ENCODE data around the gene FAM227B.
A peak's percentile ranks its signal among the peaks of the same experiment; 100 is the strongest.
"Not testable (repeated sequence)": the region's sequence is repeated elsewhere in the genome, so short reads cannot be mapped to it uniquely, and the experiment has no call there.

Gene FAM227B

GRCh38 chr15:49619226-49619625, 1.4 kb downstream of the FAM227B start:
- TF ChIP-seq CTCF (IDR thresholded peaks at IDR 0.05), result no peak
- Histone ChIP-seq H3K27ac (peak overlapping the region in 1 of 2 donors; percentile 90), H3K4me3 (no peak overlapping the region)
- DNase-seq (ENCODE audit: low spot score), result no peak

DNA sequence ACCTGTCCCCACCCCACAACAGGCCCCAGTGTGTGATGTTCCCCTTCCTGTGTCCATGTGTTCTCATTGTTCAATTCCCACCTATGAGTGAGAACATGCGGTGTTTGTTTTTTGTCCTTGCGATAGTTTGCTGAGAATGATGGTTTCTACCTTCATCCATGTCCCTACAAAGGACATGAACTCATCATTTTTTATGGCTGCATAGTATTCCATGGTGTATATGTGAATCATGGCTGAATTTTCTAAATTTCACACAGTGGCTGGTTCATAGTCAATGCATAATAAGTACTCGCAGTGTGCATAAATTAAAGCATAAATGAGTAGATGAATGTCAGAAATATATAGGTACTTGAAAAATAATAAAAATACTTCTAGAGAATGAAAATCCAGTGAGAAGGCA, 8.4 kb downstream of the FAM227B start:
- not testable (repeated sequence) for H3K27ac ChIP-seq; DNase-seq (ENCODE audit: low spot score); H3K4me3 ChIP-seq

DNA sequence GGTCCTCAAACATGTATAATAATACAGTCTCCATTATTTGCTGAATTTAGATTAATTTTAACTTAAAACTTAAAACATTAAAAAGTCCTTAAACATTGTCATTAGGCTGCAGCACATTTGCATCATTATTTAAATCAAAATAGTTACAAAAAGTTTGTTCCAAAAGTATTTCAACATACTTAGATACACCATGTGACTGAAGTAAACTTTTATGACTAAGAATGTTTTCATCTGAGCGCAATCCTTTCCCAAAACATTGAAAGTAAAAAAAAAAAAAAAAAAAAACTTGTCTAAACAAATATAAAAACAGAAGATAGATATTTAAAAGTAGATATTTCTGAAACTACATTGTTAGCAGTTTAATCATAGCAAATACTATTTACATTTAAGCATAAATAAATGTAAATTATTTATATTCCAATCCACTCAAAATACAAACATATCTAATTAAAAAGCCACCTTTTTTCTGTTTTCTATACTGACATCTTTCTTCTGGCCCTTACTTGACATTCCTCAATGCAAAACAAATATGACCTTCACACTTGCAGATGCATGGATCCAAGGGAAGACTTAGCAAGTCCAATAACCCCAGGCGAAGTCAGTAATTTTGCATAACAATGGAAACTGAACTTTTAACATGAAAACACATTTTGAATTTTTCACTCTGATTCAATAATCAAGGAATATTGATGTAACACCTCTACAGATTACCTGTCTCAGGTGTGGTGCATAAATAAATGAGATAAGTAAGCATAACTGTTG, 10.3 kb downstream of the FAM227B start:
- Histone ChIP-seq H3K4me3 (no peak overlapping the region), H3K27ac (no peak overlapping the region)
- no peak for TF ChIP-seq CTCF (IDR thresholded peaks at IDR 0.05)
- DNase-seq (ENCODE audit: low spot score), result no peak

DNA sequence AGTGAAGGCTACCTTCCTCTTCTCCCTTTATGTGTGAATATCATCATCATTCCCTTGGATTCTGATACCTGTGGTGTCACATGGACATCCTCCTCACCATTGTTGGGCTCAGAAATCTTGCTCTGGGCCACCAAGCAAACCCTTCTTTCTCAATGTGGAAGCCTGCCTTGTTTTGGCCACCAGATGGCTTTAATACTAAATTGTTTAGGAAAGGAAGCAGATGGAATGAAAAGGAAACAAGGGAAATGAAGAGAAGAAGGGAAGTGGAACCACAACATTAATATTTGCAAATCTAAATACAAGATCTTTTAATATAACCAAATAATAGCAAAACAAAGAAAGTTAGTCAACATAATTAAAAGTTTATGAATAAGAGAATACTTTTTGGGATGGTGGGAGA, 14.0 kb downstream of the FAM227B start:
- DNase-seq (ENCODE audit: low spot score), result no peak
- Histone ChIP-seq H3K27ac (no peak overlapping the region), H3K4me3 (no peak overlapping the region)
- TF ChIP-seq CTCF (IDR thresholded peaks at IDR 0.05), result no peak

DNA sequence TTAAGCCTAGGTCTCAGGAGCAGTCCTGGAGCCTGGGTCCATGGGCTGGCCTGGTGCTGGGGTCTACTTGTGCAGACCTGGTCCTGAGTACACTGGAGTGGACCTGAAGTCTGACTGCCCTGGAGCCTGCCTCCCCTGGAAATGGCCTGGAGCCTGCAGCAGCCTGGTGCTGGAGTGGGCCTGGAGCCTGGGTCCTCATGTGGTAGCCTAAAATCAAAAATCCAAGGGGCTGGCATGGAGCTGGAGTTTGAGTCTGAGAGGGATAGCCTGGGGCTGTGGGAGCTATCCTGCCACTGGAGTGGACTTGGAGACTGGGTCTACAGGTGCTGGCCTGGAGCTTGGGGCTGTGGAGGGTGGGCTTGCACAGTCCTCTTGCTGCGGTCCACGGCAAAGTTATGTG, 15.0 kb downstream of the FAM227B start:
- Histone ChIP-seq H3K27ac (no peak overlapping the region), H3K4me3 (no peak overlapping the region)
- TF ChIP-seq CTCF (IDR thresholded peaks at IDR 0.05), result no peak
- DNase-seq (ENCODE audit: low spot score), result no peak

DNA sequence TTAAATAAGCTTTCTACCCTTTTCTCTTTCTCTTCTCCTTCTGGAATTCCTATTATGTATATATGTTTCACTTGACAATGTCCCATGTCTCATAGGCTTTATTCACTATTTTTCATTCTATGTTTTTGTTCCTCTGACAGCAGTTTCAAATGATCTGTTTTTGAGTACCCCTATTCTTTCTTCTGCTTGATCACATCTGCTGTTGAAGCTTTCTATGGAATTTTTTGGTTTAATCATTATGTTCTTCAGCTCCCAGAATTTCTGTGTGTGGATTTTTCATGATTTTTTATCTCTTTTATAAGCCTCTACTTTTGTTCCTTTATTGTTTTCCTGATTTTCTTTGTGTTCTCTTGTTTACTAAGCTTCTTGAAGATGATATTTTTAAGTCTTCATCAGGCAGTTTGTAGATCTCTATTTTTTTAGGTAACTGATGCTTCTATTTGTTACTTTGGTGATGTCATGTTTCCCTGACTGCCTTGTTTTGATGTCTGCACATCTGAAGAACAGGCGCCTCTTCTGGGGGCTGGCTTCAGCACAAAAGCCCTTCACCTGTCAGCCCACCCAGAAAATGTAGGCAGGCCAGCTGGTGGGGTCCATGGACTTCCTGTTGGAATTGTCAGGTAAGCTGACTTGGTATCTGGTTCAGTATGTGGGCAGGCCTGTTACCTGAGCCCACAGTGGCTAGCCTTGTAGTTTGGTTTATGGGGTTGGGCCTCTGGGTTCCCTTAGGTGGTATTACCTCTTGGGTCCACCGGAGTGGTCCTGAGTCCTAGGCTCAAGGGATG, 15.8 kb downstream of the FAM227B start:
- TF ChIP-seq CTCF (IDR thresholded peaks at IDR 0.05), result no peak
- H3K4me3 ChIP-seq, result no peak overlapping the region
- no peak for DNase-seq (ENCODE audit: low spot score)
- H3K27ac ChIP-seq, result no peak overlapping the region

- not testable (repeated sequence) for H3K27ac ChIP-seq; DNase-seq (ENCODE audit: low spot score); H3K4me3 ChIP-seq
Measured at GRCh38 chr15:49592829-49593316, 27.7 kb downstream of the FAM227B start.

GRCh38 chr15:49589030-49589429, 31.6 kb downstream of the FAM227B start:
- no peak for DNase-seq (ENCODE audit: low spot score)
- Histone ChIP-seq H3K4me3 (no peak overlapping the region), H3K27ac (no peak overlapping the region)
- TF ChIP-seq CTCF (IDR thresholded peaks at IDR 0.05), result no peak
